Activated naive CD8-positive, alpha-beta T cell treated with anti-CD3 and anti-CD28 coated beads, Interleukin-2, amount 50 U/mL, for 24 hours (primary cell): ENCODE data around the gene E2F7.

Experiments
- ATAC-seq: fragments of 150-1000 bp; cut with Tn5 transposase; one replicate; pipeline ENCODE4 v1.10.0; 2021
- DNase-seq: peaks from one replicate; pipeline ENCODE4 v3.0.0; 2021
- H3K27ac Mint-ChIP-seq: one replicate; pipeline ENCODE4 v1.8.0; 2021; ENCODE audit warnings: mild to moderate bottlenecking, mixed read lengths
- H3K27me3 Mint-ChIP-seq: one replicate; pipeline ENCODE4 v1.8.0; 2021; ENCODE audit warnings: mixed read lengths
- H3K36me3 Mint-ChIP-seq: one replicate; pipeline ENCODE4 v1.8.0; 2021; ENCODE audit warnings: low read depth, mixed read lengths
- H3K4me1 Mint-ChIP-seq: one replicate; pipeline ENCODE4 v1.8.0; 2021; ENCODE audit warnings: mixed read lengths
- H3K4me3 Mint-ChIP-seq: one replicate; pipeline ENCODE4 v1.8.0; 2021; ENCODE audit warnings: mild to moderate bottlenecking, moderate library complexity, mixed read lengths
- H3K9me3 Mint-ChIP-seq: one replicate; pipeline ENCODE4 v1.8.0; 2021; ENCODE audit warnings: mixed read lengths

E2F7 gene

DNA sequence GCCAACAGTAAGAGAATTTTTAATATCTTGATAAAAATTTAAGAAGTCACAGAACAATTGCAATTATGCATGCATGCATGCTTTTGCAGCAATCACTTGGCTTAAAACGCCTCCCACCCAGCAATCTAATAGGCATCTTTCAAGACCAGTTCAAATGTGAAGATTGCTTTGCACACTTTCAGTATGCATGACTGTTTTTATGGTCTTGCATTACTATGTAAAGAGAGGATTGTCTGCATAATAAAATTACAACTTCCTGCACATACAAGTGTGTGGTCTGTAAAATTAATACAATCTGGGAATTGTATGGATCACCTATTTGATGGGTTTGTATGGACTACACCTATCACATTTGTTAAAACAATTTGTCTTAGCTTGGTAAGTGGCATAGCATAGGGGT is 48.8 kb downstream of the E2F7 start:
- no peak overlapping the region for H3K4me3 Mint-ChIP-seq
- DNase-seq (no peak), ATAC-seq (no peak)
- no peaks in the 10 kb centered on the region for H3K9me3 Mint-ChIP-seq
- H3K27ac Mint-ChIP-seq = no peak overlapping the region
- H3K36me3 Mint-ChIP-seq = no peaks in the 10 kb centered on the region
- H3K4me1 Mint-ChIP-seq = no peaks in the 10 kb centered on the region
- no peaks in the 10 kb centered on the region for H3K27me3 Mint-ChIP-seq

DNA sequence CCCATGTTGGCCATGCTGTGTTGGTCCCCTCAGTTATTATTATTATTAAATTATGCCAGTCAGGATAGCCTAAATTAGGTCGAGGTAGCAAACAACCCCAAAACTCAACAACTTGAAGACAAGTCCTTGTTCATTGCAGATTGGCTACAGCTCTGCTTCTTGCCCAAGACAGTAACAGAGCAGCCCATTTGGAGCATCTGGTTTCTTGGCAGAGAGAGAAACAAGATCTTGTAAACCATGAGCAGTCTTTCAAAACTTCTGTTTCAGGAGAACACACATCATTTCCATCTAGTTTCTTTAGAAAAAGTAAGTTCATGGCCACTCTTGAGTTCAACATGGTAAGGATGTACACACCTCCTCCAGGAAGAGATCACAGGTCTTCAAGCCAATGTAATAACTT is 52.3 kb downstream of the E2F7 start:
- H3K27me3 Mint-ChIP-seq = peaks cover 18% of the 10 kb centered on the region
- H3K36me3 Mint-ChIP-seq = no peaks in the 10 kb centered on the region
- no peak overlapping the region for H3K27ac Mint-ChIP-seq
- DNase-seq = no peak
- no peak for ATAC-seq
- H3K9me3 Mint-ChIP-seq = no peaks in the 10 kb centered on the region
- H3K4me3 Mint-ChIP-seq = no peak overlapping the region
- peaks cover 4% of the 10 kb centered on the region for H3K4me1 Mint-ChIP-seq

DNA sequence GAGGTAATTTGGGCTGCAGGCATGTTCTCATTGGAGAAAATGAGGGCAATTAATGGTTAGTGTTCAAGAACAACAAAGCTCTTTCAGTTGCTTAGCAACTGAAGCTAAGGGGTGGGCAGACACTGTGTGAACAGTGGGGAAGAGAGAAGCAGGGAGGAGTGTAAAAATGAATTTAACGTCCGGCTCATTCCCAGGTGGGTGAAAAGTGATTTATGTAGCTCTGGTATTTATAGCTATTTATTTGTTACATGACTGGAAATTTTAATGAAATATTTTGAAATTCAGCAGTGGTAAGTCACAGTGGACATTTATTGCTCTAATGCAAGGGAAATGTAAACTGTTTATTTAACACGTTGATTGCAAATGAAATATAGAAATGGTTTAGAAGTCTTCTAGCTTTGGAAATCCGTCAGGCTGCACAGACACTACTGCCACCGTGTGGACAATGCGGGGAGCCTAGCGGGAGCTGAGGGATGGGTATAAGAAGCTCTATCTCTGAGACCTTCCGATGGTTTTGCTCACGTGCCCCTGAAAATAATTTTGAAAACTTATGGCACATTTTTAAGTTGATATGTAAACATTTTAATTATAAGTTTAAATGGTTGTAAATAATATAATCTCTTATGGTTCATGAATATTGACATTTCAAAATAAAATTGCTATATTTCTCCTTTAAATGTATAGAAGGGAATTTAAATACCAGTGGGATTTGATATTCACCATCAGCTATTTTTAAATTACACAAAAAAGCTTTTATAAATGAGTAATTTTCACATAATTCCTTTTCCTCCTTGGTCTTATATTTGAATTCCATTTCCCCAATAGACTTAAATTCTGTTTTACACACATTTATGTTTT is 54.4 kb downstream of the E2F7 start:
- peak; percentile 75 for ATAC-seq
- peak; percentile 72 for DNase-seq
- no peak overlapping the region for H3K27ac Mint-ChIP-seq
- H3K36me3 Mint-ChIP-seq = no peaks in the 10 kb centered on the region
- peaks cover 18% of the 10 kb centered on the region for H3K27me3 Mint-ChIP-seq
- H3K9me3 Mint-ChIP-seq = no peaks in the 10 kb centered on the region
- peaks cover 4% of the 10 kb centered on the region for H3K4me1 Mint-ChIP-seq
- H3K4me3 Mint-ChIP-seq = no peak overlapping the region

DNA sequence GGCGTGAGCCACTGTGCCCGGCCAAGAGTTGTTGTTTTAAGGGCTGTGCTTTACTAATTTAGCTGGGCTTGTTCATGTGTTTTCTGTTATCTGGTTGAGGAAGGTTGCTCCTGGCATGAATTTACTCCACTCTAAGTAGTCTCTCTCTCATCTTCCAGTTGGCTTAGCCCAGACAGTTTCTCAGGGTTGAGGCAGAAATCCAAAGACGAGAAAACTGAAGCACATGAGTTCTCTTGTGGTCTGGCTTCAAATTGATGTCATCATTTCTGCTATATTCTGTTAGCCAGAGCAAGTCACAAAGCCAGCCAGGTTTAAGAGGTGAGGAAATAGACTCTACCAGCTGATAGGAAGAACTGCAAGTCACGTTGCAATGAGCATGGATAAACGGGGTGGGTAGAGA is 57.9 kb downstream of the E2F7 start:
- no peak overlapping the region for H3K27ac Mint-ChIP-seq
- H3K36me3 Mint-ChIP-seq = no peaks in the 10 kb centered on the region
- DNase-seq = no peak
- H3K27me3 Mint-ChIP-seq = peaks cover 24% of the 10 kb centered on the region
- H3K4me3 Mint-ChIP-seq = no peak overlapping the region
- peaks cover 4% of the 10 kb centered on the region for H3K4me1 Mint-ChIP-seq
- no peaks in the 10 kb centered on the region for H3K9me3 Mint-ChIP-seq
- no peak for ATAC-seq

DNA sequence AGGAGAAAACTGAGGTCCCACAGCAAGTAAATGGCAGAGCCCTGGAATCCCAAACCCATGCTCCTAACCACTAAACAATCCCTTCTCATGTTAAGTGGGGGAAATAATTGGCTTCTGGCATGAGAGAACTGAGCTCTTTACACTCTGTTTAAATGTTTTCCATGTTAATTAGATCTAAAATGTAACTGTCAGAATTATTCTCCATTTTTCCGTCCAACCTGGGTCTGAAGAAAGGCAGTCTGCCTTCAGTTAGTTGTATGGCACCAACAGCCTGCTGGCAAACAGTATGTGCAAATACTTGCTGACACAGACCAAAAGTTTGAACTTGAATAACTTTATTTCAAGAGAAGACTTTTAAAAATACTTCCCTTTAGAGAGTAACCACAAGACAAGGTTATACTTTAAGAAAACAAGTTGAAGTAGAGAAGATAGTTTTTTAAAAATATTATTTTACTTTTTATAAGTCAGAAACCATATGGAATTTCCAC is 59.7 kb downstream of the E2F7 start:
- no peak for DNase-seq
- peaks cover 1% of the 10 kb centered on the region for H3K4me1 Mint-ChIP-seq
- H3K27ac Mint-ChIP-seq = no peak overlapping the region
- no peak for ATAC-seq
- H3K4me3 Mint-ChIP-seq = no peak overlapping the region
- H3K27me3 Mint-ChIP-seq = peaks cover 20% of the 10 kb centered on the region
- no peaks in the 10 kb centered on the region for H3K36me3 Mint-ChIP-seq
- H3K9me3 Mint-ChIP-seq = no peaks in the 10 kb centered on the region

DNA sequence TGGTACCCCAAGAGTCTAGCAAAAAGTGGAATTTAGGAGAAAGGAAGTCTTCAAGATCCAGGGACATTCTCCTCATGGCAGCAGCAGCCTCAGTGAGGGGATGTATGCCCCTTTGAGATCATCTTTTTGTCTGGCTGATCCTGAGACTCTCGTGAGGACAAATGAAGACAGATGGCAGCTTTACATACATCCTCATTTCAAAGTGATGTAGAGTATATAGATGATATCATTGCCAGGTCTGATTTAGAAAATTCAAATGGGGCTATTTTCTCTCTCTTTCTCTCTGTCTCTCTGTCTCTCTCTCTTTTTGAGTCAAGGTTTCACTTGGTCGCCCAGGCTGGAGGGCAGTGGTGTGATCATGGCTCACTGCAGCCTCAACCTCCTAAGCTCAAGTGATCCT is 61.5 kb downstream of the E2F7 start:
- H3K36me3 Mint-ChIP-seq = no peaks in the 10 kb centered on the region
- no peaks in the 10 kb centered on the region for H3K9me3 Mint-ChIP-seq
- no peak overlapping the region for H3K4me3 Mint-ChIP-seq
- no peaks in the 10 kb centered on the region for H3K4me1 Mint-ChIP-seq
- ATAC-seq (no peak), DNase-seq (no peak)
- peaks cover 8% of the 10 kb centered on the region for H3K27me3 Mint-ChIP-seq
- H3K27ac Mint-ChIP-seq = no peak overlapping the region

DNA sequence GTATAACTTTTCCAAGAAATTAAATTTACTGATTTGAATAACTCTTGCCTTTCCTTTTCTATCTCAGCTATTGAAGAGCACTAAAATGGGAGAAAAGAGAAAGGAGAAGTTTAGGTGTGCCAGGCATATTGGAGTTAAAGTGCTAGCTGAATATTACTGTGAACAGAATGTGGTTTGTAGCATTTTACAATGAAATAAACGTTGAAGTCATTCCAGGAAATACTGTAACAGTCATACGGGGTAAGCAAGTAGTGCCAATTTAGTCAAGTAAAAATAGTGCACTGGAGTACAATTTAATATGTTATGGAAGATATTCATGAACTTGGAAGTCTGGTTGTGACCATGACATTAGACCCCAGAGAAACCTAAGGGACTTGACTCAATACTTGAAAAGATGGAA is 62.1 kb downstream of the E2F7 start:
- Mint-ChIP-seq H3K4me1 (no peaks in the 10 kb centered on the region), H3K9me3 (no peaks in the 10 kb centered on the region), H3K4me3 (no peak overlapping the region), H3K27ac (no peak overlapping the region), H3K36me3 (no peaks in the 10 kb centered on the region), H3K27me3 (peaks cover 6% of the 10 kb centered on the region)
- DNase-seq (no peak), ATAC-seq (no peak)

DNA sequence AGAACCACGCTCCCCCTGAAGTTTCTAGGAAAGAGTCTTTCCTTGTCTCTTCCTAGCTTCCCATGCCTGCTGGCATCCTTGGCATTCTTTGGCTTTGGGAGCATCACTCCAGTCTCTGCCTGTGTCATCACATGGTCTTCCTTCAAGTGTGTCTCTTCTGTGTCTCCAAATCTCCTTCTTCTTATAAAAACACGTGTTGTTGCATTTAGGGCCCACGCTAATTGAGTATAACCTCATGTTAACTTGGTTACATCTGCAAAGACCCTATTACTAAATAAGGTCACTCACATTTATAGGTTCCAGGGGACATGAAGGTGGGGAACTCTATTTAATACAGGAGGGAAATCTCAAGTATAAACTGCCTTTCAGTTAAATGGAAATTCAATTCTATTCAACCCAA is 63.0 kb downstream of the E2F7 start:
- Mint-ChIP-seq H3K36me3 (no peaks in the 10 kb centered on the region), H3K27ac (no peak overlapping the region), H3K9me3 (no peaks in the 10 kb centered on the region), H3K4me3 (no peak overlapping the region), H3K27me3 (peaks cover 6% of the 10 kb centered on the region), H3K4me1 (no peaks in the 10 kb centered on the region)
- ATAC-seq (no peak), DNase-seq (no peak)

DNA sequence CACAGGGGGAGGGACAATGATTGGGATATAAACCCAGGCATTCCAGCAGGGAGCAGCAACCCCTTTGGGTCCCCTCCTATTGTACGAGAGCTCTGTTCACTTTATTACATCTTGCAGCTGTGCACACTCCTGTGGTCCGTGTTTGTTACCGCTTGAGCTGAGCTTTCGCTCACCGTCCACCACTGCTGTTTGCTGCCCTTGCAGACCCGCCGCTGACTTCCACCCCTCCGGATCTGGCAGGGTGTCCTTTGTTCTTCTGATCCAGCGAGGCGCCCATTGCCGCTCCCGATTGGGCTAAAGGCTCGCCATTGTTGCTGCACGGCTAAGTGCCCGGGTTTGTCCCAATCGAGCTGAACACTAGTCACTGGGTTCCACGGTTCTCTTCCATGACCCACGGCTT is 64.1 kb downstream of the E2F7 start:
- H3K4me3 Mint-ChIP-seq = no peak overlapping the region
- no peaks in the 10 kb centered on the region for H3K4me1 Mint-ChIP-seq
- H3K27me3 Mint-ChIP-seq = peaks cover 6% of the 10 kb centered on the region
- no peak overlapping the region for H3K27ac Mint-ChIP-seq
- no peaks in the 10 kb centered on the region for H3K36me3 Mint-ChIP-seq
- ATAC-seq = no peak
- no peak for DNase-seq
- H3K9me3 Mint-ChIP-seq = no peaks in the 10 kb centered on the region

DNA sequence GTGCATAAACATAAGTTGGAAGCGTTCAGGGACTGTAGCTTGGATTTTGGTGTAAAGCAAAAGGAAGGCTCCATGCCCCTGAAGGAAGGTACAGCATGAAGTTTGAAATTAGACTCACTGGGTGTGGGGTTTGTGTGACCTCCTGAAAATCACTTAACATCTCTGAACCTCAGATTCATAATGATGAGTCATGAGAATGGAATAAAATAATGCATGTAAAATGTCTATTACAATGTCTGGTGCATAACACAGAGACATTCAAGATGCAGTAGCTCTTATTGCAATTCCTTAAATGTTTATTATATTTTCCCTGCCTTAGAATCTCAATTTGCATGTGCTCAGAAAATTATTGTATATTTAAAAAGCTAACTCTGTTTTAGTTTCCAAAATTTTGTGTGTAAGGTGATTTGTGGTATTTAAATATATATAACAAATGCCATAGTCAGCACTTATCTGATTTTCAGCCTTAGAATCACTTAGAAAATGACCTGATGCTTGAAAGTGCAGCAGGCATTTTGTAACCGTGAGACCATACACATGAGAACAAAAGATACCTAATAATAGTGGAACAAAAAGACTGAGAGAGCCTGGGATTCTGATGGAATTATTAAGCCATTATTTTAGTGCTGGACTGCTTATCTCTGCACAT is 66.3 kb downstream of the E2F7 start:
- Mint-ChIP-seq H3K9me3 (no peaks in the 10 kb centered on the region), H3K27me3 (no peaks in the 10 kb centered on the region), H3K4me3 (no peak overlapping the region), H3K4me1 (no peaks in the 10 kb centered on the region), H3K27ac (no peak overlapping the region), H3K36me3 (no peaks in the 10 kb centered on the region)
- ATAC-seq (no peak), DNase-seq (no peak)

DNA sequence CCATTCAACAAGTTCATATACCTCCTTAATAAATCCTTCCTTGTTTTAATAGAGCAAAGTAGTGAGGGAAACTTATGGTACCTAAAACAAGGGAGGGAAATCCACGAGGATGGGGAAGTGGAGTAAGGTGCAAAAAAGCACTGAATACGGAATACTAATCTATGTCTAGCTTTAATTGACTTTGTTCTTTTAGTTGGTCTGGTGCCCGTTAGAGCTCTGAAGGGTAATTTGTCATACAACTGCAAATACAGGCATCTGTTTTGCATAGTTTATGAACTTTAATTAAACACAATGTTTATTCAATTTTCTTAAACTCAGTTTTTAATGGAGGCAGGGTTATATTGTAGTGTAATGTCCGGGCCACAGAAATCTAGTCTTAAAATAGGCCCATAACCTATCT is 67.0 kb downstream of the E2F7 start:
- Mint-ChIP-seq H3K4me1 (no peaks in the 10 kb centered on the region), H3K27ac (no peak overlapping the region), H3K36me3 (no peaks in the 10 kb centered on the region), H3K4me3 (no peak overlapping the region), H3K27me3 (no peaks in the 10 kb centered on the region), H3K9me3 (no peaks in the 10 kb centered on the region)
- no peak for DNase-seq
- no peak for ATAC-seq

DNA sequence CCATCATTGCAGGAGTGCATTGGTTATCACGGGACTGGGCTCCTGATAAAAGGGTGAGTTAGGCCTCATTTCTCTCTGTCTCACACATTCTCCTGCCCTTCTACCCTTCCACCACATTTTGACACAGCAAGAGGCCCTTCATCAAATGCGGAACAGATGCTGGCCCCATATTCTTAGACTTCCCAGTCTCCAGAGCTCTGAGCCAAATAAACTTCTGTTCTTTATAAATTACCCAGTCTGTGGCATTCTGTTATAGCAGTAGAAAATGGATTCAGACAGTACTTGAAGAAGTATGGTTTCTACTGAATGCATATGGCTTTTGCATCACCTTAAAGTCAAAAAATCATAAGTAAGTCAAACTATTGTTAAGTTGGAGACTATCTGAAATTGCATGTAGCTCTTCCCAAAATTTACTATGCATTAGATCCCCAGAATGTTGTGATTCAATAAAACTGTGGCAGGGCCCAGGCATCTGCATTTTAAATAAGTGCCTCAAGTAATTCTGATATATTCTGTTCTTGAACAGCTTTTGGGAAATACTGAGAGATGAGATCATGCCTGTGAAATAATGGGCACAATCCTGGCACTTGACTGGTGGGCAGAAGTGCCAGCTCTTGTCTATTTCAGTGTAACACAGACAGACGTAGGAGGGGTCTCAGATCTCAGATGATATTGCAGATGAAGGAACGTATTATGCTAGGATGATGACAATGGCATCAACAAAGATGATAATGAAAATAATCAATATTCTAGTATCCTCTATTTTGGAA is 68.2 kb downstream of the E2F7 start:
- DNase-seq = no peak
- no peak overlapping the region for H3K27ac Mint-ChIP-seq
- H3K9me3 Mint-ChIP-seq = no peaks in the 10 kb centered on the region
- no peaks in the 10 kb centered on the region for H3K4me1 Mint-ChIP-seq
- H3K27me3 Mint-ChIP-seq = no peaks in the 10 kb centered on the region
- no peak for ATAC-seq
- H3K36me3 Mint-ChIP-seq = no peaks in the 10 kb centered on the region
- H3K4me3 Mint-ChIP-seq = no peak overlapping the region

DNA sequence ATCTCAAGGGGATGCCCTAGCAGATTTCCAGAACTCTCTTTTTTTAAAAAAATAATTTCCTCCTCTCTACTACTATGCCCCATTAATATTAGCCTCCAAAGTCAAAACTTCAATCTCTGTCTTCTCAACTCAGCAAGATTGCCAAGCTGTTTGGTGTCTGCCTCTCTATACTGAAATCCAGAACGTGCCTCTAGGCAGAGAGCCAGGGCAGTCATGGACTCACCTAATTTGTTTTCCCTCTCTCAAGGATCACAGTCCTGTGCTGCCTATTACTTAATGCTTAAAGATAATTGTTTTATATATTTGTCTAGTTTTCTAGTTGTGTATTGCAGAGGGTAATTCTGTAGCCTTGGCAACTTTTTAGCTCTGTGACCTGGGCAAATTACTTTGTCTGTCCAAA is 74.7 kb downstream of the E2F7 start:
- Mint-ChIP-seq H3K27ac (no peak overlapping the region), H3K4me1 (no peaks in the 10 kb centered on the region), H3K4me3 (no peak overlapping the region), H3K36me3 (no peaks in the 10 kb centered on the region), H3K9me3 (peaks cover 4% of the 10 kb centered on the region), H3K27me3 (no peaks in the 10 kb centered on the region)
- no peak for ATAC-seq
- DNase-seq = no peak

DNA sequence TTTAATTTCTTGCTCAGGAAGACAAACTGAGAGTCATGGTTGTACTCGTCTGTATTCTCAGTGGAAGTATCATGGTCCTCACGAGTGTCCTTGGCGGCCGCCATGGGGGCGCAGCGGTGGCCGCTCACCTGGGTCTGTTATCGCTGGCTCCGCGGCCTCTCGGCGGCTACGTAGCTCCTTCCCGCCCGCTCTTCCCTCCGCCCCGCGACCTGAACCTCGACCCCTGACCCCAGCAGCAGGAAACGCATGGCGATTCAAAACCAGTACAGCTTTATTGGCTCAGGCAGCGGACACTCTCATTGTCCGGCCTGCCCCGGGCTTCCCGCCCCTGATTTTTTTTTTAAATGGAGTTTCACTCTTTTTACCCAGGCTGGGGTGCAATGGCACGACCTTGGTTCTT is 80.8 kb downstream of the E2F7 start:
- Mint-ChIP-seq H3K4me3 (no peak overlapping the region), H3K27ac (no peak overlapping the region), H3K9me3 (peaks cover 31% of the 10 kb centered on the region), H3K4me1 (no peaks in the 10 kb centered on the region), H3K27me3 (peaks cover 2% of the 10 kb centered on the region), H3K36me3 (no peaks in the 10 kb centered on the region)
- DNase-seq = no peak
- no peak for ATAC-seq

DNA sequence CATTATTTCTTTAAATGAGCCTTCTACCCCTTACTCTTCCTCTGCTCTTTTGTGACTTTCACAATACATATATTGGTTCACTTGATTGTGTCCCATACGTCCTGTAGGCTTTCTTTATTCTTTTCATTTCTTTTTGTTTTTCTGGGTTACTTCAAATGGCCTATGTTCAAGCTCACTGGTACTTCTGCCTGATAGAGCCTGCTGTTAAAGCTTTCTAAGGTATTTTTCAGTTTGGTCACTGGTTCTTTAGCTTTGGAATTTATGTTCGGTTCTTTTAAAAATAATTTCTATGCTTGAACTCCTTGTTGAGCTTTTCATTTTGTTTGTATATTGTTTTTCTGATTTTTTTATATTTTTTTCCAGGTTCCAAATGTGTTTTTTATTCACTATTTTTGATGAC is 81.9 kb downstream of the E2F7 start:
- Mint-ChIP-seq H3K27me3 (peaks cover 2% of the 10 kb centered on the region), H3K9me3 (peaks cover 30% of the 10 kb centered on the region), H3K36me3 (no peaks in the 10 kb centered on the region), H3K27ac (no peak overlapping the region), H3K4me1 (no peaks in the 10 kb centered on the region), H3K4me3 (no peak overlapping the region)
- ATAC-seq (no peak), DNase-seq (no peak)
